Measurements from ENCODE around the gene COL21A1.

The COL21A1 gene

GRCh38 chr6:56101141-56101553, 146.2 kb downstream of the COL21A1 start:
- peak in 1 of 2 donors; percentile 9 for DNase-seq

- DNase-seq = no peak
Measured at GRCh38 chr6:56096946-56097621, 150.3 kb downstream of the COL21A1 start.

GRCh38 chr6:56096541-56096940, 150.8 kb downstream of the COL21A1 start:
- DNase-seq = no peak

- DNase-seq = no peak
Measured at GRCh38 chr6:56093776-56094175, 153.6 kb downstream of the COL21A1 start.

GRCh38 chr6:56091159-56091869, 156.1 kb downstream of the COL21A1 start:
- no peak for DNase-seq

GRCh38 chr6:56088641-56089040, 158.7 kb downstream of the COL21A1 start:
- no peak for DNase-seq

GRCh38 chr6:56087421-56087820, 160.0 kb downstream of the COL21A1 start:
- no peak for DNase-seq

GRCh38 chr6:56079751-56080540, 167.4 kb downstream of the COL21A1 start:
- DNase-seq = no peak

GRCh38 chr6:56076033-56076432, 171.3 kb downstream of the COL21A1 start:
- no peak for DNase-seq

- no peak for DNase-seq
Measured at GRCh38 chr6:56073761-56074160, 173.6 kb downstream of the COL21A1 start.

- DNase-seq = no peak
Measured at GRCh38 chr6:56073315-56073714, 174.1 kb downstream of the COL21A1 start.

- DNase-seq = no peak
Measured at GRCh38 chr6:56072856-56073255, 174.5 kb downstream of the COL21A1 start.

- no peak for DNase-seq
Measured at GRCh38 chr6:56065408-56065807, 182.0 kb downstream of the COL21A1 start.

GRCh38 chr6:56062836-56063235, 184.5 kb downstream of the COL21A1 start:
- no peak for DNase-seq

GRCh38 chr6:56058636-56059035, 188.7 kb downstream of the COL21A1 start:
- DNase-seq = no peak

GRCh38 chr6:56055081-56055704, 192.2 kb downstream of the COL21A1 start:
- no peak for DNase-seq

- DNase-seq = no peak
Measured at GRCh38 chr6:56051202-56051598, 196.2 kb downstream of the COL21A1 start.

GRCh38 chr6:56050530-56051201, 196.7 kb downstream of the COL21A1 start:
- no peak for DNase-seq

GRCh38 chr6:56048601-56049000, 198.8 kb downstream of the COL21A1 start:
- DNase-seq = no peak

- no peak for DNase-seq
Measured at GRCh38 chr6:56047931-56048540, 199.3 kb downstream of the COL21A1 start.

- peak in 1 of 2 donors; percentile 6 for DNase-seq
Measured at GRCh38 chr6:56046576-56046975, 200.8 kb downstream of the COL21A1 start.

- DNase-seq = no peak
Measured at GRCh38 chr6:56043761-56044160, 203.6 kb downstream of the COL21A1 start.

Data from bone marrow (tissue), 2 donors.